ENCODE measurements around the gene ZDHHC11B.
"Not testable (repeated sequence)": the region's sequence is repeated elsewhere in the genome, so short reads cannot be mapped to it uniquely, and the experiment has no call there.

Gene ZDHHC11B

GRCh38 chr5:751992-752391 is 32.5 kb downstream of the ZDHHC11B start:
- not testable (repeated sequence) for DNase-seq

- DNase-seq, result no peak
These were observed 33.0 kb downstream of the ZDHHC11B start for GRCh38 chr5:751496-751895.

GRCh38 chr5:750226-750625 is 34.3 kb downstream of the ZDHHC11B start:
- DNase-seq, result not testable (repeated sequence)

- no peak for DNase-seq
These were observed 35.3 kb downstream of the ZDHHC11B start for GRCh38 chr5:749101-749670.

- DNase-seq, result not testable (repeated sequence)
These were observed 36.2 kb downstream of the ZDHHC11B start for GRCh38 chr5:748011-748980.

GRCh38 chr5:747303-747844 is 37.2 kb downstream of the ZDHHC11B start:
- not testable (repeated sequence) for DNase-seq

- no peak for DNase-seq
These were observed 38.2 kb downstream of the ZDHHC11B start for GRCh38 chr5:746258-746761.

GRCh38 chr5:745272-746142 is 39.0 kb downstream of the ZDHHC11B start:
- DNase-seq, result not testable (repeated sequence)

GRCh38 chr5:743696-744404 is 40.7 kb downstream of the ZDHHC11B start:
- DNase-seq, result not testable (repeated sequence)

GRCh38 chr5:742276-742675 is 42.3 kb downstream of the ZDHHC11B start:
- DNase-seq, result not testable (repeated sequence)

- not testable (repeated sequence) for DNase-seq
These were observed 50.4 kb downstream of the ZDHHC11B start for GRCh38 chr5:734145-734544.

- not testable (repeated sequence) for DNase-seq
These were observed 51.6 kb downstream of the ZDHHC11B start for GRCh38 chr5:732754-733454.

GRCh38 chr5:729225-729624 is 55.3 kb downstream of the ZDHHC11B start:
- DNase-seq, result not testable (repeated sequence)

- not testable (repeated sequence) for DNase-seq
These were observed 57.4 kb downstream of the ZDHHC11B start for GRCh38 chr5:727087-727486.

- DNase-seq, result not testable (repeated sequence)
These were observed 60.7 kb downstream of the ZDHHC11B start for GRCh38 chr5:723865-724264.

GRCh38 chr5:723309-723708 is 61.2 kb downstream of the ZDHHC11B start:
- DNase-seq, result not testable (repeated sequence)

- not testable (repeated sequence) for DNase-seq
These were observed 65.2 kb downstream of the ZDHHC11B start for GRCh38 chr5:719379-719778.

- no peak for DNase-seq
These were observed 67.4 kb downstream of the ZDHHC11B start for GRCh38 chr5:717143-717542.

GRCh38 chr5:716740-717139 is 67.8 kb downstream of the ZDHHC11B start:
- DNase-seq, result not testable (repeated sequence)

GRCh38 chr5:715636-716035 is 68.9 kb downstream of the ZDHHC11B start:
- DNase-seq, result not testable (repeated sequence)
